PFSK-1 (cell line): ENCODE measurements around the gene BRI3BP. TPM values are rescaled to one million over a fixed set of nuclear protein-coding genes. Genes with fewer than 3 reads are reported as not detected.

Experiments
- FOXP2 ChIP-seq: optimal IDR thresholded peaks from 2 replicates; pipeline ENCODE3; 2011; ENCODE audit warnings: borderline replicate concordance, control low read depth, inconsistent platforms; ENCODE audit not compliant: insufficient read depth; ENCODE audit errors: extremely low read length, extremely low read depth
- POLR2AphosphoS5 ChIP-seq: IDR thresholded peaks from 2 replicates; pipeline ENCODE4 v1.6.1; 2012; ENCODE audit warnings: low read depth, mild to moderate bottlenecking, control low read depth, low read length, moderate library complexity
- SIN3A ChIP-seq: IDR thresholded peaks from 2 replicates; pipeline ENCODE4 v1.6.1; 2012; ENCODE audit warnings: mild to moderate bottlenecking, low read length, moderate library complexity, borderline replicate concordance; ENCODE audit not compliant: insufficient read depth
- TAF1 ChIP-seq: IDR thresholded peaks from 2 replicates; pipeline ENCODE4 v1.6.1; 2012; ENCODE audit warnings: low read length, control low read depth, borderline replicate concordance; ENCODE audit not compliant: insufficient read depth
- polyA plus RNA-seq: library from polyadenylated mRNA; unstranded; fragments of >200 nt; gene quantifications from one replicate; pipeline ENCODE4 v1.2.1, GENCODE V29; 2012; ENCODE audit warnings: low read depth, missing spikeins; ENCODE audit not compliant: insufficient read length
- TF ChIP-seq, protein P1 (sequence below), 2 experiments: IDR thresholded peaks; 2 replicates each; pipeline versions ENCODE4 v1.6.1 to v1.8.0; 2011 to 2012; ENCODE audit warnings: low read depth in 2 of 2, low read length in 2 of 2, control low read depth in 1 of 2, inconsistent platforms in 1 of 2, mild to moderate bottlenecking in 1 of 2, moderate library complexity in 1 of 2; ENCODE audit not compliant: insufficient read depth in 1 of 2

Gene BRI3BP, protein sequence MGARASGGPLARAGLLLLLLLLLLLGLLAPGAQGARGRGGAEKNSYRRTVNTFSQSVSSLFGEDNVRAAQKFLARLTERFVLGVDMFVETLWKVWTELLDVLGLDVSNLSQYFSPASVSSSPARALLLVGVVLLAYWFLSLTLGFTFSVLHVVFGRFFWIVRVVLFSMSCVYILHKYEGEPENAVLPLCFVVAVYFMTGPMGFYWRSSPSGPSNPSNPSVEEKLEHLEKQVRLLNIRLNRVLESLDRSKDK
- polyA plus RNA-seq: 2.4 TPM

GRCh38 chr12:124993626-124994436, at the start of gene BRI3BP:
Gene BRI3BP (plus strand): TSS chr12:124993645. CDS start chr12:124993791, 146 bp downstream.
- TF ChIP-seq TAF1 (no peak), POLR2AphosphoS5 (no peak), SIN3A (no peak), FOXP2 (no peak)
- TF ChIP-seq, protein P1, sequence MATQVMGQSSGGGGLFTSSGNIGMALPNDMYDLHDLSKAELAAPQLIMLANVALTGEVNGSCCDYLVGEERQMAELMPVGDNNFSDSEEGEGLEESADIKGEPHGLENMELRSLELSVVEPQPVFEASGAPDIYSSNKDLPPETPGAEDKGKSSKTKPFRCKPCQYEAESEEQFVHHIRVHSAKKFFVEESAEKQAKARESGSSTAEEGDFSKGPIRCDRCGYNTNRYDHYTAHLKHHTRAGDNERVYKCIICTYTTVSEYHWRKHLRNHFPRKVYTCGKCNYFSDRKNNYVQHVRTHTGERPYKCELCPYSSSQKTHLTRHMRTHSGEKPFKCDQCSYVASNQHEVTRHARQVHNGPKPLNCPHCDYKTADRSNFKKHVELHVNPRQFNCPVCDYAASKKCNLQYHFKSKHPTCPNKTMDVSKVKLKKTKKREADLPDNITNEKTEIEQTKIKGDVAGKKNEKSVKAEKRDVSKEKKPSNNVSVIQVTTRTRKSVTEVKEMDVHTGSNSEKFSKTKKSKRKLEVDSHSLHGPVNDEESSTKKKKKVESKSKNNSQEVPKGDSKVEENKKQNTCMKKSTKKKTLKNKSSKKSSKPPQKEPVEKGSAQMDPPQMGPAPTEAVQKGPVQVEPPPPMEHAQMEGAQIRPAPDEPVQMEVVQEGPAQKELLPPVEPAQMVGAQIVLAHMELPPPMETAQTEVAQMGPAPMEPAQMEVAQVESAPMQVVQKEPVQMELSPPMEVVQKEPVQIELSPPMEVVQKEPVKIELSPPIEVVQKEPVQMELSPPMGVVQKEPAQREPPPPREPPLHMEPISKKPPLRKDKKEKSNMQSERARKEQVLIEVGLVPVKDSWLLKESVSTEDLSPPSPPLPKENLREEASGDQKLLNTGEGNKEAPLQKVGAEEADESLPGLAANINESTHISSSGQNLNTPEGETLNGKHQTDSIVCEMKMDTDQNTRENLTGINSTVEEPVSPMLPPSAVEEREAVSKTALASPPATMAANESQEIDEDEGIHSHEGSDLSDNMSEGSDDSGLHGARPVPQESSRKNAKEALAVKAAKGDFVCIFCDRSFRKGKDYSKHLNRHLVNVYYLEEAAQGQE (IDR thresholded peaks at IDR 0.05; ENCODE audit: insufficient read depth in 1 of 2, low read depth in 2 of 2, low read length in 2 of 2): no peak

DNA sequence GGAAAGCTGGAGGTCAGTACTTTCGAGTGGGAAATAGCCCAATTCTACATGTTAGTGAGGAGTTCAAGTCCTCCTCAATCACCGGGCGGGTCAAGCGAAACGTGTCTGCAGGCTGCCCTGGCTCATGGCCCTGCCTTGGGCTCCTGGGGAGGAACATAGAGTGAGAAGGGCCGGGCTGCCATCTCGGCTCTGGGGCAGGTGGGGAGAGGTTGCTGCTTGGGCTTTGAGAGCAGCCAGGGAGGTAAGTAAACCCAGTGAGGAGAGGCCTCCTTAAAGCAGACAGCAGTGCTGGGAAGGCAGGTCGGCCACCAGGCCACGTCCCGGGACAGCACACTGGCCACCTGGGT, 47.0 kb upstream of the BRI3BP start:
- TF ChIP-seq, protein P1 (IDR thresholded peaks at IDR 0.05; ENCODE audit: insufficient read depth in 1 of 2, low read depth in 2 of 2, low read length in 2 of 2): no peak
- TF ChIP-seq SIN3A (no peak), FOXP2 (no peak), POLR2AphosphoS5 (no peak), TAF1 (no peak)

- TF ChIP-seq, protein P1 (IDR thresholded peaks at IDR 0.05; ENCODE audit: insufficient read depth in 1 of 2, low read depth in 2 of 2, low read length in 2 of 2): no peak
- TF ChIP-seq FOXP2: no peak
- no peak for TF ChIP-seq SIN3A
- no peak for TF ChIP-seq TAF1
- no peak for TF ChIP-seq POLR2AphosphoS5
These were observed 46.4 kb upstream of the BRI3BP start for GRCh38 chr12:124947013-124947412.

- TF ChIP-seq TAF1 (no peak), POLR2AphosphoS5 (no peak), FOXP2 (no peak), SIN3A (no peak)
- TF ChIP-seq, protein P1 (IDR thresholded peaks at IDR 0.05; ENCODE audit: insufficient read depth in 1 of 2, low read depth in 2 of 2, low read length in 2 of 2): no peak
These were observed 45.7 kb upstream of the BRI3BP start for GRCh38 chr12:124947561-124948398.
